Superior temporal gyrus (tissue), 1 donor: ENCODE results near the gene KMT2E.

ENCODE experiments used
- DNase-seq: peaks from one replicate; pipeline ENCODE4 v3.0.0-alpha.2; 2016; ENCODE audit errors: extremely low spot score

Gene KMT2E

DNA sequence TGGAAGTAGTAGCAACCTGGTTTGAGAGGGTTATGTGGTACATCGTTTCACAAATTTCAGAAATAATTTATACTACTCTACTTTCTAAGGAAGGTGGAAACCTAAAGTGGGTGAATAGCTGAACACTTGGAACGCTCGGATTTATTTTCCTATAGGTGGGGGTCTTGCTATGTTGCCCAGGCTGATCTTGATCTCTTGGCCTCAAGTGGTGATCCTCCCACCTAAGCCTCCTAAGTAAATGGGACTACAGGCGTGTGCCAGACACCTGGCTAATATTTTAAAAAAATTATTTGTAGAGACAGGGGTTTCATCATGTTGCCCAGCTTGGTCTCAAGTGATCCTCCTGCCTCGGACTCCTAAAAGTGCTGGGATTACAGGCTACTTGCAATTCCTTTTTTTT lies 6.7 kb upstream of the KMT2E start:
- DNase-seq, result no peak

GRCh38 chr7:105009667-105010503 lies 4.1 kb upstream of the KMT2E start:
- peak; percentile 55 for DNase-seq

DNA sequence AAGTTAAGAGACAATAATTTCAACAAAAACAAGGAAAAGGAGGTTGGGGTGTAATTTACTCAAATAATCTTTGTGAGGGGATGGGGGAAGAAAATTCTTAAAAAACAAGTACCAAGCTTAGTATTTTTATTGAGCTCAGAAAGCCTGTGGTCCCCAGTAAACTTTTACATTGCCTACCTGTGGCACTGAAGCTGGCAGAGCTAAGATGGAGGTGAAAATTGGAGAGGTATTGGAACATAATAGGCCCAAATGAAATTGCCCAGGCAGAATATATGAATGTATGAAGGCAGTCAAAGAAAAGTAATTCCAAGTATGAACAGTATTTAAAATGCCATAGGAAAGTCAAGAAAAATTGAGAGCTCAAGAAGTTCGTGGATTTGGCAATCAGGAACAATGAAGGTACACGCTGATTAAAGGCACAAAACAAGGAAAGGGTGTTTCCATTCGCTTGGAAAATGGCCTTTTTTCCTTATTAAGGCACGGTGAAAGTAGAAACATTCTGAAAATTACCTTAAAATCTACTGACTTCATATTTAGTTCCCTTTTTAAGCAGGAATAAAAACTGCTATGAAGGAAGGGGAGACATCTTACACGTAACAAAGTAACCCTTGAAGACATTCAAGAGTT lies 3.4 kb upstream of the KMT2E start:
- DNase-seq, result peak; percentile 47

GRCh38 chr7:105011141-105011830 lies 2.7 kb upstream of the KMT2E start:
- peak; percentile 70 for DNase-seq

DNA sequence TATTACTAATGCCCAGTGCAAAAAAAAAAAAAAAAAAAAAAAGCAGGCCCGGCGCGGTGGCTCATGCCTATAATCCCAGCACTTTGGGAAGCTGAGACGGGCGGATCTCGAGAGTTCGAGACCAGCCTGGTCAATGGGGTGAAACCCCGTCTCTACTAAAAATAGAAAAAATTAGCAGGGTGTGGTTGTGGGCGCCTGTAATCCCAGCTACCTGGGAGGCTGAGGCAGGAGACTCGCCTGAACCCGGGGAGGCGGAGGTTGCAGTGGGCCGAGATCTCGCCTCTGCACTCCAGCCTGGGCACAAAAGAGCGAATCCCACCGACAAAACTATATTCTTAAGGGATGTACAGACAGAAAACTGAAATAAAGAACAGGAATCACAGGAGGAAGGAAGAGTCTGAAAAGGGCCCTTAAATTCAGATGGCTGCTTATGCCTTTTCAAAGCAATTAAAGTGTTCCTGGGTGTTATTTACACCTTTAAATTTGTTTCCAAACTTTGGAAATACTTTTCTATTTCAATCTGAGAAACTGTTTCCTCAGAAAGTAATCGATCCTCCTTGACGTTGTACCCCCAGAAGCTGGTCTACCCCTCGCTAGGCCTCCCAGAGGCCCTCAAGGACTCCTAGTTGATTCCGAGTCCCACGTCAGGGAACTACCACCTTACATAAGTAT lies 2.0 kb upstream of the KMT2E start:
- no peak for DNase-seq

DNA sequence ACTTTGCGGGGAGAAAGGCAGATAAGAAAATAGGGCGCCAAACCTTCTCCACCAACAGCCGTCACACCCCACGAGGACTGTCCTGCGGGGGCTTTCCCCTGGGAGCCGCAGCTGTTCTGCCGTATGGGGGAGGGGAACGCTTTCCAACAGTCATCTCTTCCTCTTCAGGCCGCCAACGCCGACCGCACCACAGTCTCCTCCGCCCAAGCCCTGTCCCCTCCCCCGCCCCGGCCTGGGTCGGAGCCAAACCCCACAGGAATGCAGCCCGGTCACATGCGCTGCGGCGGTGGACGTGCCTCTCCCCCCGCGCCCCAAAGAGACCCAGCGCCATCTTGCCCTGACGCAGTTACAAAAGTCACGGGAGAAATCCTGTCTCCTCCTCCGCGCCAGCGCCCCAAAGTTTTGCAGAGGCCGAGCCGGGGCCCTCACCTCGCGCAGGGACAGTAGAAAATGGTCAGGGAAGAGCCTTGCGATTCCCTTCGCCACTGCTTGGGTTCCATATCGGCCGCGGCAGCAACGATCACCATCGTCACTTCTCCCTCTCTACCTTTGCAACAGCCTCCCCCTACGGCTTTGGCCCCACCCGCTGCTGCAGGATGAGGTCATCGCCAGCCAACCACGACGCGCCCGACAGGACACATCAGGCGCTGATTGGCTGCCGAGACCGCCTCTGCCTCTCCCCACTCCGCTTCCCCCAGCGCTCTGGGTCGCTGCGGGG lies 1.3 kb upstream of the KMT2E start:
- DNase-seq, result peak; percentile 99

DNA sequence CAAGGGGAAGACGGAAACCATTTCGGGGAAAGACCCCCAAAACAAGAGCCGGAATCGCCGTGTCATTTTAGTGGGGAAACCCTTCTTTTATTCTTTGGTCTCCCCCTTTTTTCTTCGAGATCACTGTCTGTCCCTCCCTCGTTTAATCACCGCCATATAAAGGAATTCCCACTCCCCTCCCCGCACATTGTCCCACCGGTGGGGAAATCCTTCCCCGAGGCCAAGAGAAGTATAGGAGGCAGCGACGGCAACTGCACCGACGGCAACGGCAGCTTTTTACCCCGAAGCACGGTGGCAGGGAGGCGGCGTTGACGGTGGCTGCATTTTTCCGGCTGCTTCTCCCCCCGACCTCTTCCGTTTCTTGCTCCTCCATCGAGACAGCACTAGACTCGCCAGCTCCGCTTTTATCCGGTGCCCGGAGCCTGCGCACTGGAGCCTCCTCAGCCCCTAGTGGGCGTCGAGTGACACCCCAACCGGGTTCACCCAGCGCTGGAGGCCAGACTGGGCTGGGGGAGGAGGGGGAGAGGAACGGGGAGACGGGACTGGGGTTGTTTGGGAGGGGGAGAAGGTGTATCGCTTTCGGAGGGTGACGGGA lies 687 bp upstream of the KMT2E start:
- DNase-seq, result peak; percentile 98

DNA sequence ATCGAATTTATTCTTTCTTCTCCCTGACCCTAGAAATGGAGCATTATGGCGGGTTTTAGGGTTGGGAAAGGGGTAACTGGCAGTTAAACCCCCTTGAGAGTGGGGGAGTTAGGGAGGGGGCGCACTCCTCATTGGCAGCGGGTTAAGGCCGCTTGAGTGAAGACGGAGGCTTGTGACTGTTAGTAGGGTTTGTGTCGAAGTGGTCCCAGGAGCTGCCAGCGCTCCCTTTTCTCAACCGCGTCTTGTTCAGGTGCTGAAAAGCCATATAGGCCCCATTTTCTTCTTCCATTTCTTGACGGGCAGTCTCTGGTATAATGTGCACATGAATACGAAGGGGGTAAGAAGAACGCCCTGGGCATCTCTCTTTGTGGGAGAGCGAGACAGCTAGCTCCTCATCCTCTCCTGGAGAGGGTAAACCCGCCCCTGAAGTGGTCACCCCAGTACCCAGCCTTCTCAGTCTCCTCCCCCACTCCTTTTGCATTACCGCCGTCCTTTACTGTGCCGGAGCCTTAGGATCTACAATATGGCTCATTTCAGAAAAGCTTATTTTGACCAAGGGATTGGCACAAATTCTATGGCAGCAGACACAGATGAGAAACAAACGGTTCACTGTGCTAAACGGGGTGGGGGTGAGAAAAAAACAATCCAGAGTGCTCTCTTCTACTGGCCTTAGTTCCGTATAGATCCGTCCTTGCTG lies 836 bp downstream of the KMT2E start:
- DNase-seq, result peak; percentile 85

DNA sequence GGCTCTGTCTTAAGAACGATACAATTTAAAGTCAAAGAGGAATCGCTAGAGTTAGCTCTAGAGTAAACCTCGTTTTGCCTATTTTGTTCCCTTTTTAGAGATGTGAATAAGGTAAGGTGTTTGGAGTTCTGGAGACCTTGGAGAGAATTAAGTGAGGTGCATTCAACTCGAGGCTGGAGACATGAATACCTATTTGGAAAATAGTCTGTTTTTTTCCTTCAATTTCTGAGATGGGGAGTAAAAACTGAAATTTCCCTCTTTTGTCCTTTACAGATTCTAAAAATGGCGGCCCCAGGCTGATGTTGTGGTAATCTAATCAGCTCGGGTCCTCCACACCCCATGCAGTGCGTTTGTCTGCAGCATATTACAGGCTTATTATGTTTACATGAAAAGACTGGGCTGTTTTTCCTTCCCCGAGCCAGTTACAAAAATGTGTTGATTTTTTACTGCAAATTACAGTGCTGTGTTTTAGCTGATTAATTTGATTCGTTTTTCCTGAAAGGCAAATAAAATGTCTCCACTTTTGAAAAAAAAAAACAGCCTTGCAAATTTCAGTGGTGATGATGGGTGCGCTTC lies 1.5 kb downstream of the KMT2E start:
- peak; percentile 77 for DNase-seq

DNA sequence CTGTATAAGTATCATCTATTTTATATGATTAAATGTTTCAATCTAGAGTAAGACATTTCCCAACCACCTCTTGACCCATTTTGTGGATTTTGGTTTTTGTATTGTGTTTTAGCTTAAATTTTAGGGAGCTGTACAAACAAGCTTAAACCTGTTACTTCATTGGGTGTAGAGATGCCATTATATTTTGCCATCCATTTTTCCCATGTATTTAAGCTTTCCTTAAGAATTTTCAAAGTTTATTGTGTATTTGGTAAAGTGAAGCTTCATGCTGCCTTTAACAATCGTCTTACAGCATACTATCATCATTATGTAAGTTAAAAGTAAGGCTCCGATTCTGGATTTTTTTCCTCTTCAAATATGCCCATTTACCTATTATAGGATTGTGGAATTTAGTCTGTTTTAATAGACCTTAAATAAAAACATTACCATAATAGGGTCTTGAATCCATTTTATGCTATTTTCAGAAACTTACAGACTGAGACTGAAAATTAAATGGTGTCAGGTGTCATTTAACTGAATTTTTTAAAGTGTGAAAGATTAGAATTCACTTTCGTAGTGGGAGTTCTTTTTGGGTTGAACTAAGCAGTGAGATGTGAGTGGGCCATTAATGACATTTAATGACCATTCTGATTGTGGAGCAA lies 2.2 kb downstream of the KMT2E start:
- peak; percentile 52 for DNase-seq

DNA sequence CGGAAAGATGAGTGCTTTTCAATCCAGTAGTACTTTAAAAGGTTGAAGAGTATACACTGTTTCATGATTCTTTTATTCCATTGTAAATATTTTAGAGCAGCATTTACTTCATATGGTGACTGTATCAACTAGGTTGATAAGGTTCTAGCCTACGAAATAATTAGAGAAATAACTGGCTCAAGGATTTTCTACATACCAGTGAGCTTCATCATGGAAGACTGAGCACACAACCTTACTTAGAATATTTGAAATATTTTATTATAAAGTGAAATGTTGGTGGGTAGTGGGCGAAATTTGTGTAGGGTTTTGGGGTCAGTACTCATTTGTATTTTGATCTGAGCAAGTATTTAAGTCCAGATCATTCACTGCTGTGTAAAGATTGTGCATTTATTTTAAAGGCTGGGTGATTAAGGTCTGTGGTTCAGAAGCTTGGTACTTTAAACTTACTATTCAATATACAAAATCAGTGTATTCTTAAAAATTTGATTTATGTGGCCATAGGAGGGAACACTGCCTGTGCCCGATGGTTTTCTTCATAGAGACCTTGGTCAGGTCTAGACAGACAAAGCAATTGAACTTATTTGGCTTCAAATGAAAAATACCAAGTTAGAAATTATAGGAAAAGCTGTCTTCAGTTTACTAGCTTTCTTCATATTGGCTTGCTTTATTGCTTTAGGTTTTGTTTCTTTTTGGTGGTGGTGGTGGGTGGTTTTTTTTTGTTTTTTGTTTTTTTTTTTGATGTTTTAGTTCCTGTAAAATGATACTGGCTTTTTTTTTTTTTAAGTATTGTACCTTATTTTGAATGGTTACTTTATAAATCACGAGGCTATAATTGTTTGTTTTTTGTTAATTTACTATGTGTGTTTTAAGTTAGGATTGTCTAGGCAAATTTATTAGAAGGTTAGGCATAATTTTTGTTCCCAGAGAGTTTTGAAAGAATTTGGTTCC lies 3.0 kb downstream of the KMT2E start:
- no peak for DNase-seq

GRCh38 chr7:105017657-105018365 lies 3.8 kb downstream of the KMT2E start:
- DNase-seq, result peak; percentile 35

DNA sequence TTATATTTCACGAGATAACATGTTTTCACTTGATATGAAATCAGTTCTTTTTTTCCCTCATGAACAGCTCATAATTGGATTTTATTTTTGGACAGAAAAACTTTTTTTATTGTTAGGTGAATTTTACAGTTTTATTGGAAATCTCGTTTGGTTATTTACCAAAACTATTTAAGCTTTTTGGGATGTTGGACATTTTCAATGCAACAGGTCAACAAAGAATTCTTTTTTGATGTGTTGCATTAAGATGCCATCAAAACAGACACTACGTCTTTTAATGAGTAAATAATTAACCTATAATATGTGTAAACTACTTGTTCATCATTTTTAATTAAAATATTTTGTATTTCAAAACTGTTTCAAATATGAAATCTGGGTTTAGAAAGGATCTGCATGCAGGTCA lies 5.3 kb downstream of the KMT2E start:
- no peak for DNase-seq

DNA sequence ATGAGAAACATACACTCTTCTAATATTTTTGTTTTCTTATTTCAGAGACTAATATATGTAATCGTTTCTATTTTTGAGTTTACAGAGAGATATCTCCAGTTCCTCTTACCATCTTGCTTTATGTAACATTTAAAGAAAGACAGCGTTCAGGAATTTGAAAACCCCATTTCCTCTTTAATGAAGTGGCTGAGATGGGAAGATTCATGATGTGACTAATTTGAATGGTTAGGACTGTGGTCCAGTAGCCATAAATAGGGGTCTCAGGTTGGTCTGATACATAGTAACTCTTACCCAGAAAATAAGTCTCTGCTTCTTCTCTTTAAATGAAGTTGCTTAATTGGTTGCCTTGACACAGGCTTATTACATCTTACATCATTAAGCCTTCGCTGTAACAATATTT lies 6.9 kb downstream of the KMT2E start:
- DNase-seq, result no peak

GRCh38 chr7:105021352-105021751 lies 7.3 kb downstream of the KMT2E start:
- no peak for DNase-seq

GRCh38 chr7:105021967-105022366 lies 8.0 kb downstream of the KMT2E start:
- no peak for DNase-seq

GRCh38 chr7:105022458-105022857 lies 8.5 kb downstream of the KMT2E start:
- no peak for DNase-seq

GRCh38 chr7:105024734-105025133 lies 10.7 kb downstream of the KMT2E start:
- DNase-seq, result no peak
